SH-SY5Y (cell line): Measurements from ENCODE around the gene SLX4.

Experiments used
- GATA2 ChIP-seq: IDR thresholded peaks from 2 replicates; pipeline ENCODE4 v1.6.1; 2011; ENCODE audit warnings: mild to moderate bottlenecking, low read depth, low read length
- GATA3 ChIP-seq: IDR thresholded peaks from 2 replicates; pipeline ENCODE4 v1.6.1; 2011; ENCODE audit warnings: low read depth, mild to moderate bottlenecking, low read length, moderate library complexity

- TF ChIP-seq GATA2 (no peak), GATA3 (no peak)
These were observed 61.5 kb downstream of the SLX4 start for GRCh38 chr16:3549906-3550305.
